22Rv1 (cell line): ENCODE measurements around the gene HNRNPA2B1.

Experiments used
- H3K27ac ChIP-seq: fragments of 450-650 bp; 2 replicates; pipeline ENCODE4 v1.5.1; 2017
- CTCF ChIP-seq: fragments of 450-650 bp; IDR thresholded peaks from 2 replicates; pipeline ENCODE4 v1.5.1; 2017; ENCODE audit warnings: mild to moderate bottlenecking
- ZFX ChIP-seq: fragments of 450-650 bp; IDR thresholded peaks from 2 replicates; pipeline ENCODE4 v1.6.1; 2017; ENCODE audit warnings: antibody characterized with exemption, borderline replicate concordance

HNRNPA2B1 gene

GRCh38 chr7:26172048-26172447 lies 28.5 kb downstream of the HNRNPA2B1 start:
- TF ChIP-seq ZFX (no peak), CTCF (no peak)
- H3K27ac ChIP-seq: no peak overlapping the region

GRCh38 chr7:26171601-26172000 lies 28.9 kb downstream of the HNRNPA2B1 start:
- TF ChIP-seq CTCF (no peak), ZFX (no peak)
- H3K27ac ChIP-seq: no peak overlapping the region

- no peak overlapping the region for H3K27ac ChIP-seq
- TF ChIP-seq ZFX (no peak), CTCF (no peak)
Observed at GRCh38 chr7:26170663-26171062, 29.9 kb downstream of the HNRNPA2B1 start.

GRCh38 chr7:26169271-26169670 lies 31.3 kb downstream of the HNRNPA2B1 start:
- no peak overlapping the region for H3K27ac ChIP-seq
- TF ChIP-seq CTCF (no peak), ZFX (no peak)

GRCh38 chr7:26168458-26169023 lies 32.0 kb downstream of the HNRNPA2B1 start:
- TF ChIP-seq ZFX: no peak
- no peak for TF ChIP-seq CTCF
- H3K27ac ChIP-seq: no peak overlapping the region

- peak overlapping the region; percentile 44 for H3K27ac ChIP-seq
- TF ChIP-seq CTCF (no peak), ZFX (no peak)
Observed at GRCh38 chr7:26167303-26167934, 33.1 kb downstream of the HNRNPA2B1 start.

- TF ChIP-seq CTCF (no peak), ZFX (no peak)
- H3K27ac ChIP-seq: peak overlapping the region; percentile 44
Observed at GRCh38 chr7:26166684-26167266, 33.8 kb downstream of the HNRNPA2B1 start.
